ELF-1 (cell line): ENCODE results near the gene NTM.

Experiments used
- DNase-seq: peaks from one replicate; pipeline ENCODE4 v3.0.0-alpha.2; 2016; ENCODE audit warnings: low read depth, low spot score

The NTM gene

DNA sequence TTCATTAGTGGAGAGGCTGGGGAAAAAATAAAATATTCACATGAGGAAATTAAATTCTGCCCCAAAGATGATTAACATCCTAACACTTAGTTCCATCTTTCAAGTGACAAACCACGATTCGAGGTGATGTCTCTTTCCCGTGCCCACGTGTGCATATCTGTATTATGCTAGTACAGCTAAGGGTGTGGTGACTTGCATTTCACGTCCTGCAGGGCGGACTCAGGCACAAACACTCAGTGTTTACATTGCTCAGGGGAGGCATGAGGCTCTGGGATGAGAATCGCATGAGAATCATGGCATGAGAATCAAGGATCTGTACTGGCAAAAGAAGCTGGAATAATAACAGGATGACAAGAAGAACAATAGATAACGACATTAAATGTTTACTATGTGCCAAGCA lies 179.4 kb downstream of the NTM start:
- DNase-seq, result no peak

GRCh38 chr11:131560287-131560686 lies 189.9 kb downstream of the NTM start:
- DNase-seq, result no peak

DNA sequence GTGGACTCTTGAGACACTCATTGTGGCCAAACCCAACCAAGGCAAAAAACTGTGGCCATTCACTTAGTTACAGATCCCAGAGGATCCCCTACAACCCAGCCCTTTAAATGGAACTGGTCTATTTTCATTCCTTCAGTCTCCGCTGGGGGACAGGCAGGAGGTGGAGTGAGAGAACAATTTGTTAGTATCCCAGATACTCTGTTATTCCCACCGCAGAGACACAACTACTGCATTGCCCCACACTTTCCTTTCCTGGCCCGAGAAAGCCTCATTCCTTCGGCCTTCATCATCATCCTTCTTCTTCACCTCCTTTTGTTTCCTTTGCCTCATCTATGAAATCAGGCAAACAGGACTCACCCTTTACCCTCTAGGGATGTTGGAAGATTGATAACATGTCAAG lies 191.1 kb downstream of the NTM start:
- peak; percentile 19 for DNase-seq

- no peak for DNase-seq
Measured at GRCh38 chr11:131561972-131562371, 191.6 kb downstream of the NTM start.

GRCh38 chr11:131568318-131568717 lies 197.9 kb downstream of the NTM start:
- no peak for DNase-seq

DNA sequence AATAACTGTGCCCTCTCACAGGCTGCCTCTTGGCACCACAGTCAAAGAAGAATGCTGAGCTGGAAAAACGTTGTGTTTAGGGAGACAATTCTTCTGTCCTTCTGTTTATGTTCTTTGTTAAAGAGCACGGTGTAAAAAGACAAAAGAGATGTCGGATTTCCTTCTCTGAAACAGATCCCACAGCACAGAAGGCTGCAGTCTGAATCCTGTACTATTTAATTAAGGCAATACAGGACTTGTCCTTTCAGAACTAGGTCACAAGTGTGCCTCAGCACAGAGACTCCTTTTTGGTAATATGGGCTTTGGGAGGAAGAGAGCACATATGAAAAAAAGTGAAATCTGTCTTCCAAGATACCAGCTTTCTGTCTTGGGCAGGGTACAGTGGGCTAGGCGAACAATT lies 201.2 kb downstream of the NTM start:
- DNase-seq, result no peak

DNA sequence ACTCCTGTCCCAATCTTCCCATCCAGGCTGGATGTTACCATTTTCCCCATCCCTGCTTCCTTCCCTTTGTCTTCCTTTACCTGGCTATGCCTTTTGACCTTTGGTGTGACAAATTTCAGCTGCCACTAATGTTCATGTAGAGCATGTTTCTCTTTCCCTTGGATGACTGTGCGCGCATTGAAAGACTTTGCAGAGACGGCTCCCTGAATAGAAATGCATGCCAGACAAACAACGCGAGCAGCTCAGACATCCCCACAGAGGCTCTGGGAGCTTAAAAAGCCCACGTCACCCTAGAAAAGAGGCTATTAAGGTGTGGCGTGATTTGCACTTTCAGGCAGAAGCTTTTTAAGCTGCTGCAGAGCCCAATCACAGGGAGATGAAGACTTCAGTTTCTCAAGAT lies 202.0 kb downstream of the NTM start:
- DNase-seq, result no peak

DNA sequence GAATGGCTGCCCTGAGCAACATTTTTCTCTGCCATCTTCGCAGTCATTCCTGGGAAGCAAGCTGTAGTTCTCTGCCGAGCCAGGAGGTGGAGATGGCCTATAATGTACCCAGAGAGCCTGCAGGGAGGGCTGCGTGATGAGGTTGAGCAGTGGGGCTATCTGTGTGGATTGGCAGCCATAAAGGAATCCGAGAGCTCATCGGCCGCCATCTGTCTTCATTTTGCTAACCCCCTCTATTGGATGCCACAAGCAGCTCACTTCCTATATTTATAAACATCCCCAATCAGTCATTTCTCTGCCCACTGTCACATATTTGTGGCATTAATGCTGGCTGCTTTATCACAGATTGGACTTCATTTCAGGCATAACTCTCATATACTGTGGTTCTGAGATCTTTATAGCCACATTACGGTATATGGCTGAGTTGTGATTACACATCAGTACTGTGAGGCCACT lies 209.5 kb downstream of the NTM start:
- DNase-seq, result peak; percentile 66

DNA sequence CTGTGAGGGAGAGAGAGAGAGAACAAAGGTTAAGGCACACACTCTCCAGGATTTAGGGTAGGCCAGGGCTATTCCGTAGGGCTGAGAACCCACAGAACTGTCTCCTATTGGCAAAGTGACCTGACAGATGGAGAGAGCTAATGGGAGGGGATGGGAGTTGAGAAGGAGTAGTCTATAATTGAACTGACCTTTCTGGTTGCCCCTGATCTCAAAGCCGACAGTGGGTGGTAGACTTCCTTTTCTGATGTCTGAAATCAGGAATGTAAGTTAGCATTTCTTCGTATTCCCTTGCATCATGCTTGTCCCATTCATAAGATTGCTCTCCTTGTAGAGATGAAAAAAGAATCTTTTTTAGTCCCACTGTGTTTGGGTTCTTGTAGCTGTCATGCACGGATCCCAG lies 210.1 kb downstream of the NTM start:
- no peak for DNase-seq

DNA sequence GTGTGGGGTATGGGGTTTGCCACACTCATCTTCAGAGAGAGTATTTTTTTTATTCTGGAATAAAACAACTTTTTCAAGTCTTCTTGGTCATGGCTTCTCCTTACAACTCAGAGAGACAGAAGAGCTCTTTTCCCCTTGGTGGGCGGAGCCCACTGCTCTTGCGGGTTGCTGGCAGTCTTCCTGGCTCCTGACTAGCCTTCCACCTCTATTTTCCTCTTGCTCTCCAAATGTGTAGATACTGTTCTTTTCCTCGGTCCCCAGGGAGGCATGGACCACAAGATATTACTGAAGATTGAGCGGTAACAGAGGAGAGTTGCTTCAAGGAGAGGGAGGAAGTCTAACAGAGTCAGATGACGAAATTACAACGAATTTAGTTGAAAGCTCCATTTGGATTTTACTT lies 210.6 kb downstream of the NTM start:
- no peak for DNase-seq

DNA sequence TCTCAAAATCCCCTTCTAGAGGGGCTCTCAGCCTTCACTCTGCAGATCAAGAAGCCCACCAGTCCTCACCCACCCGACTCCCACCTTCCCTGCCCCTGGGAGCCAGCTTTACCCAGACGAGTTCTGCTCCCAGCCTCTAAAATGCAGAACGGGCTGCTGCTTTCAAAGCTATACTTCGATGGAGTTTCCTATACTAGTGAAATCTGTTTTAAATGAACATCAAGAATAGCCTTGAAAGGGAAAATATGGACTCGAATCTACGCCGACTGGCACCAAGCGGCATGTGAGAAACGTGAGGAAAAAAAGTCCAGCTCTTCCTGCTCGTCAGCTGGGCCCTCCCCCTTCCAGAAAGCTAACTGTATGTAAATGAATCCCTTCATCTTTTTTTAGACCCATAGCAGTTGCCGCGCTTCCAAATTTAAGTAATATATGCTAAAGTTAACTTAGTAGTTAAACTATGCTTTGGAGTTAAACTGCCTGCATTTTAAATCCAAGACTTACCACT lies 211.7 kb downstream of the NTM start:
- no peak for DNase-seq

- no peak for DNase-seq
Measured at GRCh38 chr11:131583421-131583820, 213.0 kb downstream of the NTM start.

GRCh38 chr11:131583938-131584337 lies 213.5 kb downstream of the NTM start:
- no peak for DNase-seq

DNA sequence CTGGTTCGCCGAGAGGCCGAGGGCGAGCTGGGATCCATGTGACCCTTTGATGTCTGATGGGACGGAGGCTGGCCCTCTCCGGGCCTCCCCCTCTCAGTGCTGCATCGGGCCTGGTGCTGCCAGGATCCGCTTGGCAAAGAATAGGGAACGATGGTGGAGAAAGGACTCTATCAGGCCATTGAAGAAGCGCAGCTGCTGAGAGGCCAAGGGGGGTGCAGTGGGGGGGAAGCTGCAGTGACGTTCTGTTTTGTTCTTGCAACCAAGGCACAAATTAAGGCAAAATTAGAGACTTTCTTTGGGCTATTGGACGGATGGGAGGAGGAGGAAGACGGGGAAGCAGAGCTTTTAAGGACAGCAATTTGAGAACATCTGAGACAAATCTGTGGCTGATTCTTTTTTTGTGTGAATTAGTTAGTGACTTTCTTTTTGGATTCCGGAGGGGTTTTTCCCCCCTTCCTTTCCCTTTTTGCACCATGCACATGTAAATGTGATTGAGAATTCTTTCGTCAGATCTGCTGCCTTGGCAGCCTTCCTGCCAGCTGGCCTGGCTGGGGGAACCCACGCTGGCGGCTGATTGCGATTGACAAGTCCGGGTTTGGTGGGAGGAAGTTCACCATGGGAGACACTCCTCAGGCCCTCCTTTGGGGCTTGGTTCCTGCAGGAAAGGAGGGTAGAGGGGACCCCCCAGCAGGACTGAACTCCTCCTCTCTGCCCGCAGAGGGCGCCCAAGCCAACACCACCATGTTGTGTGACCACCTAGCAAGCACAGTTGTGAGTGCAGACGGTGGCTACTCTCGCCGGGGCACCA lies 214.6 kb downstream of the NTM start:
- DNase-seq, result peak; percentile 73

DNA sequence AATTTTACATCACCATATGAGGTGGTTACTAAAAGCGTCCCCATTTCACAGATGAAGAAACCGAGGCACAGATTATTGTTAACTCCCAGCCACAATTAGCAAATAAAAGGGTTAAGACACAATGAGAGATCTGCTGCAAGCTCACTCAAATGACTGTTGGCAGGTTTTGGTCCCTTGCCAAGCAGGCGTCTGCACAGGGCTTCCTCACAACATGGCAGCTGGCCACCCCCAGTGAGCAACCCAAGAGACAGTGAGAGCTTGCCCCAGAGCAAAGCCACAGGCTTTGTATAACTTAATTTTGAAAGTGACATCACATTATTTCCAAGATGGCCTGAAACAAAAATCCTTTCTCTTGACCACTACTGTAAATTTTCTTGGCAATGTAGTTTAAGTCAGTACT lies 217.6 kb downstream of the NTM start:
- no peak for DNase-seq

GRCh38 chr11:131591051-131591461 lies 220.6 kb downstream of the NTM start:
- peak; percentile 75 for DNase-seq

GRCh38 chr11:131592152-131592551 lies 221.7 kb downstream of the NTM start:
- DNase-seq, result no peak

DNA sequence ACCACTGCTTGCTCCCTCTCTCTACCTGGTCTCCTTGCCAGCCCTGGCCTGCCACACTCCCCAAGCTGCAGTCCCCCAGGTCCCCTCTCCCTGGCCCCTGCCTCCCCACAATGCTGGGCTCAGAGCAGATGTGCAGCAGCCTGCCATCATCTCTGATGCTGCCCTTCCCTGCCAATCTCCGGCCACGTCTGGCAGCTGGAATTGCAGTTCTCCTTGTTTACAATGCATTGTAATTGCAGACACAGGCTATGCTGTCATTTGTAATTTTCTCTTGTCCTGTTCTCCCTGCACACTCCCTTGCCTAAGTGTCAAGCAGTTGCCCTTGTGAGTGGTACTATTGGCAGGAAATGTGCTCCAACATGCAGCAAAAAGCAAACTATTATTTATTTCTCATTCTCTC lies 222.3 kb downstream of the NTM start:
- DNase-seq, result no peak

GRCh38 chr11:131593301-131593700 lies 222.9 kb downstream of the NTM start:
- peak; percentile 41 for DNase-seq

- DNase-seq, result no peak
Measured at GRCh38 chr11:131595797-131596196, 225.4 kb downstream of the NTM start.

DNA sequence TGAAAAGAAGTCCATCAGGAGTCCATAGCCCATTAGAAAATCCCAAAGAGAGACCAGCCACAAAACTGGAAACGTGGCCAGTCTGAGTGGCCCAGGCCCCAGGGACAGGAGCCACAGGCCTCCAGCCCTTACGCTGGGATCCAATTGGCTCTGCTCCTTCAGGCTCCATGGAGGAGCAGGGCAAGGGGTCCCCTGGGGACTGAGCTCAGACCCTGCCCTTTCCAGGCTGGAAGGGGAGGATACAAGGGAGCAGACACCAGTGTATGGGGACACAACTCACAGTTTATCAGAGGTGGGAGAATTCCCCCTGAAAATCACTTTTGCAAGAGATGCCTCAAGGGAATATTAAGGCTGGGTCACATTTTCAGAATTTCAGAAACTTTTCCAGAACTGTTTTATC lies 227.5 kb downstream of the NTM start:
- DNase-seq, result no peak

- DNase-seq, result no peak
Measured at GRCh38 chr11:131598305-131598704, 227.9 kb downstream of the NTM start.

GRCh38 chr11:131599285-131599684 lies 228.9 kb downstream of the NTM start:
- no peak for DNase-seq

GRCh38 chr11:131600628-131601027 lies 230.2 kb downstream of the NTM start:
- DNase-seq, result no peak
